AG09309 (cell line): Measurements from ENCODE around the gene KIAA1671.

ENCODE experiments used
- DNase-seq: peaks from one replicate; pipeline ENCODE4 v3.0.0-alpha.2; 2010; ENCODE audit warnings: low read depth
- H3K4me3 ChIP-seq: 2 replicates; pipeline ENCODE4 v1.5.1; 2011; ENCODE audit warnings: mild to moderate bottlenecking, low read depth, low read length, moderate library complexity; ENCODE audit not compliant: control insufficient read depth
- CTCF ChIP-seq: IDR thresholded peaks from 2 replicates; pipeline ENCODE4 v1.5.1; 2011; ENCODE audit warnings: mild to moderate bottlenecking, low read depth, low read length, inconsistent platforms; ENCODE audit not compliant: insufficient read depth, control insufficient read depth; ENCODE audit errors: missing control alignments

The KIAA1671 gene

GRCh38 chr22:25068707-25069106, 116.2 kb downstream of the KIAA1671 start:
- no peak for DNase-seq
- no peak for TF ChIP-seq CTCF
- no peak overlapping the region for H3K4me3 ChIP-seq

GRCh38 chr22:25069426-25069757, 116.9 kb downstream of the KIAA1671 start:
- H3K4me3 ChIP-seq = no peak overlapping the region
- DNase-seq = no peak
- no peak for TF ChIP-seq CTCF

DNA sequence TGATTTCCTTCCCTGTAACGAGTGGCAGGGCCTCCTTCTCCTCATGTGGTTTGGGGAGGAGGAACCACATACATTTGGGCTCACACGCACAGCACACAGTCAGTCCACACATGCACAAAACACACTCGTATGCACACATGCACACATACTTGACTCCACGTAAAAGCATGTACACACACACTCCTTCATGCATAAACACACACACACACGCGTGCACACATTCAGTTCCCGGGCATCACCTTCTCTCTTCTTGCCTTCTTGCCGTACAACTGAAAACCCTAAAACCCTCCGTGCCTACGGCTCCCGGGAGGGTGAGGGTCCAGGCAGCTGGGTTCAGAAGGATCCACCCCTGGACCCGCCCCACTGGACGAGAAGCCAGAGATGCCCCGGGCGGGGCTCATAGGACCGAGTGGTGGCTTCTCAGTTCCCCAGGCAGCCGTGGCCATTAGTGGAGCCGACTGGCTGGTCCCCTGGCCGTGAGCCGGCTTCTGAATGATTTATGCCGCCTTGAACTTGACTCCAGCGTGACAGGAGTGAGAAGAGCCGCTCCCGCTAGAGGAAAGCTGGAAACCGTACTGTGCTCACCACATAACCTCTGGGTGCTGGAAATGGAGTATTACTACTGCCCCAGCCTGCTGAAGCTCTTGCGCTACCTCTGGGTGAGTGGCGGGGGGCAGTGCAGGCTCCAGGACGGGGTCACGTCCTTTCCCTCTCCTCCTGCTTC, 117.4 kb downstream of the KIAA1671 start:
- H3K4me3 ChIP-seq = no peak overlapping the region
- no peak for DNase-seq
- TF ChIP-seq CTCF = no peak

- TF ChIP-seq CTCF = no peak
- no peak for DNase-seq
- no peak overlapping the region for H3K4me3 ChIP-seq
Observed at GRCh38 chr22:25070956-25071355, 118.4 kb downstream of the KIAA1671 start.

DNA sequence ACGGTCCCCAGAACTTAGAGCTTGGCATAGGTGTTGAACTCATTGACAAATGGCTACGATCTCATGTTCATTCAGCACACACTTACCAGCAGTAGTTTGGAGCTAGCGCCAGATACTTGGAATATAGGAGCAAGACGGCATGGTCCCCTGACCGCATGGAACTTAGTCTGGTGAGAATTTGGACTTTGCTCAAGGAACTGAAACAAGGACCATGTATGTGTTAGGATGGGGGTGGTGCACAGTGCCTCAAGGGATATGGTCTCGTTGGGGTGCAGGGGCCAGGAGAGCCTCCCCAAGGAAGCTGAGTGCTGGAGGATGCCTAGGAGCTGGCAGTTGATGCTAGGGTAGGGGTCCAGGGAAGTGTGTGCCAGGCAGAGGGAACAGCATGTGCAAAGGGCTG, 119.2 kb downstream of the KIAA1671 start:
- no peak for DNase-seq
- no peak overlapping the region for H3K4me3 ChIP-seq
- no peak for TF ChIP-seq CTCF

DNA sequence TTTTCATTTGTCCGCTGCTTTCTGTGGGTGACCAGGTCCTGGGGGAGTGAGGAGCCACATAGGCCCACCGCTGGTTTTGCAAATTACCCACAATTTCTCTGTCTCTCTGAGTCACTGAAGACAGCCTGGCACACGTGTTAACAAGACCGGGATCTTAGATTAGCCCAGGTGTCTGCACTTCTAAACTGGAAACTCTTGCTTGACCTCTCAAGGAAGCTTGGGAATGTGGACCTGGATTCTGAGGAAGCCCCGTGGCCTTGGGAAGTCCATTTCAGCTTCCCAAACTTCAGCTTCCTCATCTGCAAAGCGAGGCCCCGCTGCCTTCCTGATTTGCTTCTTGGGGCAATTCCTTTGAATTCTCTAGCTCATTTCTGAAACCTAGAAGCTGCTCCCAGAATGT, 119.9 kb downstream of the KIAA1671 start:
- no peak for DNase-seq
- no peak overlapping the region for H3K4me3 ChIP-seq
- TF ChIP-seq CTCF = no peak

GRCh38 chr22:25076336-25076735, 123.8 kb downstream of the KIAA1671 start:
- TF ChIP-seq CTCF = no peak
- DNase-seq = no peak
- H3K4me3 ChIP-seq = no peak overlapping the region
